ENCODE data around the gene PDE10A.
"Not testable (repeated sequence)": the region's sequence is repeated elsewhere in the genome, so short reads cannot be mapped to it uniquely, and the experiment has no call there.

PDE10A gene

DNA sequence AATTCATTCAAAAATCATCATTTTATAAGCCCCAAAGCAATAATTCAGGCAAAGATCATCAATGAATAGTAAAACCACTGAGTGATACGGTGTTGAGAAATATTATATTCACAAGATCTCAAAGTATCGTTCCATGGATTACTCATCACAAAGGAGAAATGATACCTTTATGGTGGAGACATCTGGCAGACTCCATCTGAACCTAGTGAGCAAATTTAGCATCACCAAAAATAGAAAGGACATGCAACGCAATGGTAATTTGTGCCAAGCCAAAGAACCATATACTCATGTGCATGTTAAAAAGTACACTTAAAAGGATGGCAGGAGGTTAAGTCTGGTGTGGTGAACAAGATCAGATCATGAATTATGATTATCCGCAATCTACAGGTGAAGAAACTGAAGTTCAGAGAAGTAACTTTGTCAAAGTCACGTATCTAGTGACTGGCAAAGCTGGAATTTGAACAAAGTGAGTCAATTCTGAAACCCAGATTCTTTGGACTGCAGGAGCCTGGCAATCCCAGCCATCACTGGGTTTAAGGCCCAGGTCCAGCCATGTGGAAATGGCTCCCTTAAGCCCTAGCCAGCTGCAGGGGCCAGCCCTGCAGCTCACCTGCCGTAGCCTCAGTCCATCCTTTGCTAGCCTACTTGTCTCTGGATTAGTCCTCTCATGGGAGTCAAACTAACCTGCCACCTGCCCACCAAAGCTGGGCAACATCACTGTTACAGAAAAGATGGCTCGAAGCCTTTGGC lies 68.3 kb downstream of the PDE10A start:
- in situ Hi-C loops (cut with HindIII; ENCODE audit: low sequenced_read_pairs): no loop called here

DNA sequence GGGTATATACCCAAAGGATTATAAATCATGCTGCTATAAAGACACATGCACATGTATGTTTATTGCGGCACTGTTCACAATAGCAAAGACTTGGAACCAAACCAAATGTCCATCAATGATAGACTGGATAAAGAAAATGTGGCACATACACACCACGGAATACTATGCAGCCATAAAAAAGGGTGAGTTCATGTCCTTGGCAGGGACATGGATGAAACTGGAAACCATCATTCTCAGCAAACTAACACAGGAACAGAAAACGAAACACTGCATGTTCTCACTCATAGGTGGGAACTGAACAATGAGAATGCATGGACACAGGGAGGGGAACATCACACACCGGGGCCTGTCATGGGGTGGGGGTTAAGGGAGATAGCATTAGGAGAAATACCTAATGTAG lies 70.1 kb downstream of the PDE10A start:
- in situ Hi-C loops (cut with HindIII; ENCODE audit: low sequenced_read_pairs): not testable (repeated sequence)

DNA sequence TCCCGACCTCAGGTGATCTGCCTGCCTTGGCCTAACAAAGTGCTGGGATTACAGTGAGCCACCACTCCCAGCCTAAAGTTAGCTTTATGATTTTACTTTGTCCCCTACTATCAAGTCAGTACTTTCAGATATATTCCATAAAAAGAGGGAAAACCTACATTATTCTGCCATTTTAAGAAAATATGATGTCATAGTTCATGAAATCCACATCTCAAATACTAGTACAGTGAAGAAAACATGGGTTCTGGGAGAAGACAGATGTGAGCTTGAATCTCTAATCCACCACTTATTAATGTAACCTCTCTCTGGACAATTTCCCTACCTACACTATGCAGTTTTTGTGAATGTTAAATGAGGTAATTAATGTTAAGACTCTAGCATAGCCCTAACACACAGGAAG lies 74.5 kb downstream of the PDE10A start:
- in situ Hi-C loops (cut with HindIII; ENCODE audit: low sequenced_read_pairs): no loop called here

DNA sequence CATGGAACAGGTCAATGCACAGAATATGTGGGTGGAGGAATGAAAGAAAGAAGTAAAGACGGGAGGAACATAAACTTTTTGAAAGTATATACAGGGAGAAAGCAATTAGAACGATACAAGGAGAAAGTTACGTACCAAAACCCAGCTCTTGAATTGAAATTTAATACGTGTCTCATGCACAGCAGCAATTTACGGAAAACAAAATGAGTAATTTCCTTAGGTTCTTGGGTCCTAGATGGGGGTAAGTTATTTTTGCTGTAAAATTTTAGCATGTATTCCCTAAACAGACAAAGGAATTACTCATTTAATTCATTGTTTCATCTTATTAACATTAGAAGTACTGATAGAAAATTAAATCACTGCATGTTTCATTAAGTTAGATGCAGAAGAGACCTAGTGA lies 75.8 kb downstream of the PDE10A start:
- in situ Hi-C loops (cut with HindIII; ENCODE audit: low sequenced_read_pairs): no loop called here

DNA sequence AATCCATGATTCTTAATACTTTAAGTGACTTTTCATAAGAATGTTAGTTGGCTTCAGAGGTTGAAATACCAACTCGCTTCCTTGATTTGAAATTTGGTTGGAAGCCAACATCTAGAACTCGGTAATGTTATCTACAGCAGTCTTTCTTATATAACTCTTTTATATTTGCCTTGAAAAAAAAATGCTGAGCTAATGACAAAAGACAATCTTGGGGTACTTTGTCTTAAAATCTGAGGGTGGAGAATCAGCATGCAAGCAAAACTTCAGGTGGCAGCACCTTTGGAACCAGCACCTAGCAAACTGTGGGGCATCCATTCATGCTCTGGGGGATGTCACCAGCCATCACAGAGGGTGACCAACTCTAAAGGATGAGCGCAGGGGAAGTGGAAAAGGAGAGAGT lies 76.3 kb downstream of the PDE10A start:
- in situ Hi-C loops (cut with HindIII; ENCODE audit: low sequenced_read_pairs): no loop called here

DNA sequence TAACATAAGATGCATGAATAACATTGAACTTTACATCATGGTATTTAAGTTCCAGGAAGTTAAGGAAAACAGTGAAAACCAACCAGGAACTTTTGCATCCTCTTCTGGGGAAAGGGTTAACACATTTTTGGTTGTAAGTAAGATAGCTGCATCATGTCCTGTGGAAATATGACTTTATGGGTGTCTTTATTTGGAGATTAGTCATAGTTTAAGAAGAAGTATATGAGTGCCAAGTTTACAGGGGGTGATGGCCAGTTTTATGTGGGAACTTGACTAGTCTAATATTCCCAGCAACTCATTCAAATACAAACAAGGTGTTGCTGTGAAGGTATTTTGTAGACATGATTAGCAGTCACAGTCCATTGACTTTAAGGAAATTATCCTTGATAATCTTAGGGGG lies 78.0 kb downstream of the PDE10A start:
- in situ Hi-C loops (cut with HindIII; ENCODE audit: low sequenced_read_pairs): no loop called here

DNA sequence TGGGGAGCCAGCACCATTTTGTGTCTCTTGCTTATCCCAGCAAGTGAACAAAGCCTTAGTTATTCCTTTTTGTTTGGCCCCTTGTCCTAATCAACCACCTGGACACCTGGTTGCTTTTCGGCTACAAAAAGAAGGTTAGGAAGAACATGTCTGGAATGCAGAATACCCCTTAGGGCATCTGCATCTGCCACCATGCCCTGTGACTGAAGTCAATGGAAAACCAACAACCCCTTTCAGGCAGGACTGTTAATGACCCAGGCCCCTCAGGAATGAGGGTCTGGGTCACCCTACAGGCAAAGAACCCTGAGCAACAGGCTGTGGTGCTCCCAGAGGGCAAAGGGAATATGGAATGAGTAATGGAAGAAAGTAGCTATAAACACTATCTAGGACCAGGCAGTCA lies 78.5 kb downstream of the PDE10A start:
- in situ Hi-C loops (cut with HindIII; ENCODE audit: low sequenced_read_pairs): no loop called here

DNA sequence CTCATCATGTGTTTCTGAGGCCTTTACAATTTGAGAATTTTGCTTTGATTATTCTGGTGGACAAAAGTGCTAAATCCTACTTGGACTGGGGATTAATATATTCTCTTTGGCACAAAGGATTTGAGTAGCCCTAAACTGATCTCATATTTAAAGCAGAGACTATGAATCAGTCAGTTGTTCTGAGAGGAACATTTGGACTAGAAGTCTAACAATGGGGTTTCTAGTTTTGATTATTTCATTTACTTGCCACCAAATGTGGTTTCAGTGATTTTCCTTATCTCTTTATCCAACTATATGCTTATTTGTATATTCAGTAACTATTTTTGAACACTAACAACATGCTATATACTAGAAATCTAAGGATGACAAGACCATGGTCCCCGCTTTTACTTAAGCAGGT lies 81.4 kb downstream of the PDE10A start:
- in situ Hi-C loops (cut with HindIII; ENCODE audit: low sequenced_read_pairs): no loop called here

DNA sequence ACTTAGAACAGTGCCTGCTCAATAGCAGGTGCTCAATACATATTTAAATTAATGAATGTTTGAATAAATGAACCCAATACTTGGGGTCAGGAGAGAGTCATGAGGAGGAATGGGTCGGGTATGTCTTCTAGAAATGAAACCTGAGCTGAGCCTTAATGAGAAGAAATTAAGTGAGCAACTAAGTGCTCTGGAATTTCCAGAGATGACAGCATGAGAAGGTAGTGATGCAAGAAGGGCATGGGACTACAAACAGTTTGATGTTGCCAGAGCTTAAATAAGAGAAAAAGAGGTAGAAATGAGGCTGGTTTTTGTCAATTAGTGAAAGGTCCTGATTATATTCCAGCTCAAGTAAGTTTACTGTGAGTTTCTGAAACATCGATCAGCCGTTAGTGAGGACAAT lies 82.9 kb downstream of the PDE10A start:
- in situ Hi-C loops (cut with HindIII; ENCODE audit: low sequenced_read_pairs): no loop called here

DNA sequence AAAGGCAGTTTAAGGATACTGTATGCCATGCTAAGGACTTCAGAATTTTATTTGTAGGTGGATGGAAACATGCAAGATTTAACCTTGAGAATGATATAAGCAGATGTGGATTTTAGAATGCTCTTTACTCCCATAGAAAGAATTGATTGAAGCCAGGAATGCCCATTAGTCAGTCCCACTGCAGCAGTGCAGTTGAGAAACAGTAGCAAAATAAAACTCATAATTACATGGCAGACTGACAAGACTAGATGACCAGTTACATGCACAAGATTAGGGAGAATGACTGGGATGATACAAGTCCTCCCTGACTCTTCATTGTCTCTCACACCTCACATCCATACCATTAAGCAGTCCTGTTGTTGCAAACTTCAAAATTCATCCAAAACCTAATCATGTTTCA lies 83.9 kb downstream of the PDE10A start:
- in situ Hi-C loops (cut with HindIII; ENCODE audit: low sequenced_read_pairs): no loop called here

DNA sequence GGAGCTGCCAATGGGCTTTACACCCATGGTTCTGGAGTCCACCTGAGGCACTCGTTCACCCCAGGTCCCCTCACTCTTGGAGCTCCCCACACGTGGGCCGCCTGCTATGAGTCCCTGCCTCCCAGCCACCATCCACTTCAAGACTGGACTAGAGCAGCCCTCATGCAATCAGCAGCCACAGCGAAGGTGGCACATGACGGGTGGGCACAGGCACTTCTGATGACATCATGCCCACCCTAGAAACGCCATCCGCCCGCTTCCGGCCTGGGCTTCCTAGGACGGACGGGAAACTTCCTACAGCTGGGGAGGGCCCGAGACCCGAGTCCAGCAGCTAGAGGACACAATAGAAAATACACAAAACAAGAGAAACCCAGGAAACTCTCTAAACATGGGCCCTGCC lies 85.5 kb downstream of the PDE10A start:
- in situ Hi-C loops (cut with HindIII; ENCODE audit: low sequenced_read_pairs): no loop called here

DNA sequence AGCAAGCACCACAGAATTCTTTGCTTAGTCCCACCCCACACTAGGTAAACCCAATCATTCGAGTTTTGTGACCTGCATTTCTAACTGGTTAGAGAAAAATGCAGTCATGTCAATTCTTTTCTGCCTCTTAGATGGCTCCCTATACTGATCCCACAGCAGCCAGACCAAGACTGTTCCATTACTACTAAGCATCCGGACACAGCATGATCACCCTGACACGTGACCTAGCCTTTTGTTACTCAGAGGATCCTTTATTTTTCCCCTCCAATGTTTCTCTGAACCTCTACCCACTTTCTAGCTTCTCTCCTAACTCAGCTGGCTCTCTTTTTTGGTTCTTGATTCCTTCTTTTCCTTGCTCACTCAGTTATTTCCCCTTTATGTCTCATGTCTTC lies 87.9 kb downstream of the PDE10A start:
- in situ Hi-C loops (cut with HindIII; ENCODE audit: low sequenced_read_pairs): no loop called here

DNA sequence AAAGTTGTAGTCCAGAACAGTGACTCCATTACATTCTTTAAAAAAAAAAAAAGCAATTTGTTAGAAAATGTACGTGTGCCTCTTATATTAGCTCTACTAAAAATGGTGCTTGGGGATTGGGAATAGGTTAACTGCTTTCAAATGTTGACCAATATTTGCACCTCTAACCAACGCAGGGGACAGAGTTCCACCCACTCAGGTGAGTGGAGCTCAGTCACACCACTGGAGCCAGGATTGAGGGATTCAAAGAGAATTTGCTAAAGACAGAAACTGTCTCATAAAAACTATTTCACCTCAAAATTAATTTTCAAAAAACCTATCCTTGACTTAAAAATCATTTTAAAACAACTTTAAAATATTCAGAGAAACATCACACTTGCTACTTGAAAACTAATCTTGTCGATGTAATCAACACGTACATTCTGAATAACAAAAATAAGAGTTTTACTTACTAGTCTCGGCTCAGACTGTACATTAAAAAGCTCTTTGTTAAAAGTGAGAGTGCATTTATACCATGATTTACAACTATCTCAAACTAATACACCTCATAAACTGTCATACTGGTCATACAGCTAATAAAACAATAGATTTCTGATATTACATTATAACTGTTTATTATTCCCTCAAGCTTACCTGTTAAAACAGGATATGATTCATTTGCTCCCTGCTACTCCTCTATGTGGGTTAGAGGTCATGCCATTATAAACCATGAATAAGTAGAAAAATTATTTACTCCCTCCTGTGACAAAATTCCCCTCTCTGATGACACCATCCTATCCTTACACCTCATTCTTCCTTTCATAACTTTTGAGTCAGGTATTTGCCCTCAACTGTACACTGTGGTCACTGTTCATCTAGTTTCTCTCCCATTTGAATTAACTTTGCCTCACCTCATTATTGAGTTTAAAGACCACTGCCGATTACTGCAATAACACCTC lies 88.6 kb downstream of the PDE10A start:
- in situ Hi-C loops (cut with HindIII; ENCODE audit: low sequenced_read_pairs): no loop called here

DNA sequence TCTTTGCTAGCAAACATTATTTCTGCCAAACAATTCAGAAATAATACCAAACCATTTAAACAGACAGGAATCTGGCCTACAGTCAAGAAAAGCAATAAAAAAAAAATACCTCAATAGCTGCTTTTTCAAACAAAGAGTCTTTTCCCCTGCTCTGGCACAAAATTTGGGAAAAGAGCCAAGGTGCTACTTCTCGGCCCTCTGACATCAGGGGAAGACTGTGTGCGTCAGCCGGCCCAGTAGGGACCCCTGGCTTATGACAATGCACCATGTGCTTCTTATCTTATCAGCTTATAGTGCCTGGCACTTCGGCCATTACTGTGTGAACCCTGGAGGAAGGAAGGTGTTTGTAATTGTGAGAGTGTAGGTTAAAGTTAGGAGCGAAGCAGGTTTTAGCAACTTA lies 89.4 kb downstream of the PDE10A start:
- in situ Hi-C loops (cut with HindIII; ENCODE audit: low sequenced_read_pairs): no loop called here

DNA sequence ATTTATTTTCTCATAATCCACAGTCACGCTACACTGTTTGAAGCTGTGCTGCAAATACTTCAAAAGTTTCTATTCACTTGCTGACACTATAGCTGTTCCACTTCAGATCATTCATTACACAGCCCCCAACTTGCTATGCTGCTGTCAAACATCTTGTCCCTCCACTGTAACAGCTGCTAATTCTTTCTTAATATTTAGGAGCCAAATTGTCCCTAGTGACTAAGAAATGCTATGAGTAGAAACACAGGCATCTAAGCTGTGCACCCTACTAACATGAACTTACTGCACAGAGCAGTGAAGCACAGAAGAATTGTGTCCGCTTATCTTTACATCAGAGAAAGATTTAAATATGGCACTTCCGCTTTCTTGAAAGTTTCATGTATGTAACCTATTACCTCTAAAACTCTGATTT lies 91.3 kb downstream of the PDE10A start:
- in situ Hi-C loops (cut with HindIII; ENCODE audit: low sequenced_read_pairs): no loop called here

DNA sequence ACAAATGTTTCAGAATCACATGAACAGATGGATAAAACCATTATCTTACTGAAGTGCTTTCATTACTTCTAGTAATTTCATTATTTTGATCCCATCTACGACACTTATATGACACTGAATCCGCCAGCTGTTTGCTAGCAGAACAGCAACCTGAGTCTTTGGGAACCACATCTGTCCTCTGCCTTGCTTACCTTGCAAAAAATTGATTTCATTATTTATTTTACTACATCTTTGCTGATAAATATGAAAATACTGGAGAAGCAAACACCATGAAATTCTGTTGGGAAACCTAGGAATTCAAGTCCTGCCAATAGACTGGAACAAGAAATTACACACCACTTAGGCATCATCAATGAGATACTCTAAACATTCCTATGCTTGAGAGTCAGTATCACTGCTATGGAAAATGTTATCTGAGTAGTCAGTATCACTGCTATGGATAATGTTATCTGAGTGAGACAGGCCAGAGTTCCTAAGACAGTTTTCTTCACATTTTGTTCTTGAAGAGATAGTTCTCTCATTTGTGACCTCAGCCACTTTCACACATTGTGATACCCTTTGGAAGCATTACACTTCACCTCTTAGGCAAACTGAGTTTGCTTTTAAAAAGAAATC lies 91.9 kb downstream of the PDE10A start:
- in situ Hi-C loops (cut with HindIII; ENCODE audit: low sequenced_read_pairs): no loop called here

DNA sequence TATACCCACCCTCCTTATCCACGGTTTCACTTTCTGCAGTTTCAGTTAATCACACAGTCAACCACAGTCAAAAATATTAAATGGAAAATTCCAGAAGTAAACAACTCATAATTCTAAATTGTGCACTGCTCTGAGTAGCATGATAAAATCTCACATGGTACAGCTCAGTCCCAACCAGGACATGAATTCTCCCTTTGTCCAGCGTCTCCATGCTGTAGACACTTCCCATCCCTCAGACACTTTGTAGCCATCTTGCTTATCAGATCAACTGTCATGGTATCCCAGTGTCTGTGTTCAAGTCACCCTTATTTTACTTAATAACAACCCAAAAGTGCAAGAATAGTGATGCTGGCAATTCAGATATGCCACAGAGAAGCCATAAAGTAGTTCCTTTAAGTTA lies 94.7 kb downstream of the PDE10A start:
- in situ Hi-C loops (cut with HindIII; ENCODE audit: low sequenced_read_pairs): no loop called here

DNA sequence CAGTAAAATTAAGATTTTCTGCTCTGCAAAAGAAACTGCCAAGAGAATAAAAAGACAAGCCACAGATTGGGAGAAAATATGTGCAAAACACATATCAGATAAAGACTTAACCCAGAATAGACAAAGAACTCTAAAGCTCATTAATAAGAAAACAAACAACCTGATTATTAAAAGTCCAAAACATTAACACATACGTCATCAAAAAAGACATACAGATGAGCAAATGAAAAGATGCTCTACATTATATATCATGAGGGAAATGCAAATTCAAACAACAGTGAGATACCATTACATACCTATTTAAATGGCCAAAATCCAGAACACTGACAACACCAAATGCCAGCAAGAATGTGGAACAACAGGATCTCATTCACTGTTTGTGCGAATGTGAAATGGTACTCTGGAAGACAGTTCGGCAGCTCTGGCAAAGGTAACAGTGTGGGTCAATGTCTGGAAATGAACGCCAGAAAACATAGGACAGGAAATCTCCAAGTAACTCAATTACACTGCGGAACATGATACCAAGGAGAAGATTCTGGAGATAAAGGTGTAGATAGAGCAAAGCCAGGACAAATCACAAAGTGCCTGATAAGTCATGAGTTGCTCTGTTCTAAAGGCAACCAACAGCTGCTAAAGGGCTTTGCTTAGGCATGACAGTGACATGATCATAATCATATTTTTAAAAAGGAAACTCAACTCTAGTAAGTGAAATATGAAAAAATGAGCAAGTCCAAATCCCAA lies 96.8 kb downstream of the PDE10A start:
- in situ Hi-C loops (cut with HindIII; ENCODE audit: low sequenced_read_pairs): no loop called here

DNA sequence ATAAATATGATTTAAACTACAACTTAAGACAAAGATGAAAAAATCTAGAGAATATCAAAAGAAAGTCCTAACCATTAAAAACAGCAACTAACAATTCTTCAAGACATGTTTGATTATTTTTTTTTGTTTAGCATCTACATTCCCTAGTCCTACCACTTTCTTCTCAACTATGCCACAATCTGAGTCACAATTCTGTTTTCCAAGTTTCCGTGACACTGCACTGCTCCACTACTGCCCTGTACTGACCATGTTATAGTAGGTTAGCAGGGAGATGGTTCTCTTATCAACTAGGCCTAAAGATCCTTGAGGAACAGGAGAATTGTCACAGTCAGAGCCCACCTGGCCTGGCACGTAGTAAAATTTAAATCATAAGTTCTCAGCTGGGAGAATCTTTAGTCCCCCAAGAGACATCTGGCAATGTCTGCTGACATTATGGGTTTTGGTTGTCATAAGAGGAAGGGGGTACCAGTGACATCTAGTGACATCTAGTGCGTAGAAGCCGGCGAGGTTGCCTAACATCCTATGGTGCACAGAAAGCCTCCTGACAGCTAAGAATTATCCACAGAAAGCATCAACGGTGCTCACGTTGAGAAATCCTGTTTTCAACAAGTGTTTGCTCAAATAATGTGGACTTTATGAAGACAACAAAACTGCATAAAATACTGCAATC lies 100.5 kb downstream of the PDE10A start:
- in situ Hi-C loops (cut with HindIII; ENCODE audit: low sequenced_read_pairs): no loop called here

DNA sequence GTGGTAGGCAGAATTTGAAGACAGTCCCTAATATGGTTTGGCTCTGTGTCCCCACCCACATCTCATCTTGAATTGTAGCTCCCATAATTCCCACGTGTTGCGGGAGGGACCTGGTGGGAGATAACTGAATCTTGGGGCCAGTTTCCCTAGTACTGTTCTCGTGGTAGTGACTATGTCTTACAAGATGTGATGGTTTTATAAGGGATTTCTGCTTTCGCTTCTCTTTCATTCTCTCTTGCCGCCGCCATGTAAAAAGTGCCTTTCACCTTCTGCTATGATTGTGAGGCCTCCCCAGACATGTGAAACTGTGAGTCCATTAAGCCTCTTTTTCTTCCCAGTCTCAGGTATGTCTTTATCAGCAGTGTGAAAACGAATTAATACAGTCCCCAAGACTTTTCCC lies 103.4 kb downstream of the PDE10A start:
- in situ Hi-C loops (cut with HindIII; ENCODE audit: low sequenced_read_pairs): no loop called here

DNA sequence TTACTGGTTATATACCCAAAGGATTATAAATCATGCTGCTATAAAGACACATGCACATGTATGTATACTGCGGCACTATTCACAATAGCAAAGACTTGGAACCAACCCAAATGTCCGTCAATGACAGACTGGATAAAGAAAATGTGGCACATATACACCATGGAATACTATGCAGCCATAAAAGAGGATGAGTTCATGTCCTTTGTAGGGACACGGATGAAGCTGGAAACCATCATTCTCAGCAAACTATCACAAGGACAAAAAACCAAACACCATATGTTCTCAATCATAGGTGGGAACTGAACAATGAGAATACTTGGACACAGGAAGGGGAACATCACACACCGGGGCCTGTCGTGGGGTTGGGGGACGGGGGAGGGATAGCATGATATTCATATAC lies 104.9 kb downstream of the PDE10A start:
- in situ Hi-C loops (cut with HindIII; ENCODE audit: low sequenced_read_pairs): not testable (repeated sequence)

Data from DLD1 (cell line).